Trophoblast cell (in vitro differentiated cells and primary cell): ENCODE results near the gene ZNF879.

Source experiments
- DNase-seq, 2 donors: peaks; one replicate each; pipeline ENCODE4 v3.0.0-alpha.2; 2016
- H2AFZ ChIP-seq: 2 replicates; pipeline ENCODE4 v1.6.1; 2013; ENCODE audit warnings: low read length, moderate library complexity, mild to moderate bottlenecking; ENCODE audit not compliant: insufficient read depth, poor library complexity
- H2AK5ac ChIP-seq: 2 replicates; pipeline ENCODE4 v1.6.1; 2013; ENCODE audit warnings: mild to moderate bottlenecking, low read length
- H2BK120ac ChIP-seq: 2 replicates; pipeline ENCODE4 v1.6.1; 2013; ENCODE audit warnings: low read length, mild to moderate bottlenecking, moderate library complexity; ENCODE audit not compliant: insufficient read depth, poor library complexity
- H2BK12ac ChIP-seq: 2 replicates; pipeline ENCODE4 v1.6.1; 2013; ENCODE audit warnings: mild to moderate bottlenecking, low read length, moderate library complexity
- H2BK5ac ChIP-seq: 2 replicates; pipeline ENCODE4 v1.6.1; 2013; ENCODE audit warnings: low read length, low read depth, moderate library complexity, mild to moderate bottlenecking; ENCODE audit not compliant: poor library complexity
- H3K14ac ChIP-seq: 2 replicates; pipeline ENCODE4 v1.6.1; 2013; ENCODE audit warnings: mild to moderate bottlenecking, low read length
- H3K18ac ChIP-seq: 2 replicates; pipeline ENCODE4 v1.6.1; 2013; ENCODE audit warnings: mild to moderate bottlenecking, low read length
- H3K23ac ChIP-seq: 2 replicates; pipeline ENCODE4 v1.6.1; 2013; ENCODE audit warnings: low read length
- H3K27ac ChIP-seq: 2 replicates; pipeline ENCODE4 v1.5.1; 2013; ENCODE audit warnings: low read depth, mild to moderate bottlenecking, inconsistent platforms, low read length, moderate library complexity
- H3K27me3 ChIP-seq: 2 replicates; pipeline ENCODE4 v1.6.1; 2013; ENCODE audit warnings: inconsistent platforms, mild to moderate bottlenecking, low read length, moderate library complexity; ENCODE audit not compliant: insufficient read depth
- H3K36me3 ChIP-seq, 2 experiments: 1 replicate in 1 of 2; 2 replicates in 1 of 2; pipeline ENCODE4 v1.6.1; 2013; ENCODE audit warnings: low read length in 2 of 2, mild to moderate bottlenecking in 2 of 2, moderate library complexity in 1 of 2; ENCODE audit not compliant: insufficient read depth in 2 of 2, control insufficient read depth in 1 of 2
- H3K4ac ChIP-seq: 2 replicates; pipeline ENCODE4 v1.6.1; 2013; ENCODE audit warnings: low read depth, mild to moderate bottlenecking, low read length, moderate library complexity
- H3K4me1 ChIP-seq, 2 experiments: 1 replicate in 1 of 2; 2 replicates in 1 of 2; pipeline ENCODE4 v1.6.1; 2013; ENCODE audit warnings: low read length in 2 of 2, mild to moderate bottlenecking in 2 of 2, moderate library complexity in 1 of 2; ENCODE audit not compliant: insufficient read depth in 2 of 2, control insufficient read depth in 1 of 2
- H3K4me2 ChIP-seq: 2 replicates; pipeline ENCODE4 v1.6.1; 2013; ENCODE audit warnings: inconsistent platforms, mild to moderate bottlenecking, low read length, moderate library complexity
- H3K4me3 ChIP-seq: 2 replicates; pipeline ENCODE4 v1.5.1; 2013; ENCODE audit warnings: mild to moderate bottlenecking, low read depth, low read length, inconsistent platforms
- H3K79me1 ChIP-seq: one replicate; pipeline ENCODE4 v1.6.1; 2013; ENCODE audit warnings: low read length
- H3K79me2 ChIP-seq: 2 replicates; pipeline ENCODE4 v1.6.1; 2013; ENCODE audit warnings: low read length, mild to moderate bottlenecking; ENCODE audit not compliant: control insufficient read depth, insufficient read depth, poor library complexity
- H3K9ac ChIP-seq: 2 replicates; pipeline ENCODE4 v1.6.1; 2013; ENCODE audit warnings: mild to moderate bottlenecking, low read length
- H3K9me3 ChIP-seq: 2 replicates; pipeline ENCODE4 v1.6.1; 2013; ENCODE audit warnings: low read depth, mild to moderate bottlenecking, control low read depth, inconsistent platforms, low read length; ENCODE audit not compliant: insufficient read depth
- H4K12ac ChIP-seq: 2 replicates; pipeline ENCODE4 v1.6.1; 2013; ENCODE audit warnings: low read depth, mild to moderate bottlenecking, low read length, moderate library complexity
- H4K8ac ChIP-seq: 2 replicates; pipeline ENCODE4 v1.6.1; 2013; ENCODE audit warnings: low read depth, mild to moderate bottlenecking, low read length, moderate library complexity
- H4K91ac ChIP-seq: one replicate; pipeline ENCODE4 v1.6.1; 2013; ENCODE audit warnings: low read depth, mild to moderate bottlenecking, low read length, moderate library complexity
- WGBS: extraction: QIAGEN DNeasy Blood & Tissue Kit; methylation state at CpG from one replicate; pipeline ENCODE4 v1.1.7; 2013; ENCODE audit warnings: missing lambda C conversion rate; ENCODE audit not compliant: insufficient read length, insufficient coverage; ENCODE audit errors: extremely low coverage; 5-methylcytosine and 5-hydroxymethylcytosine counted together

ZNF879 gene

GRCh38 chr5:179033004-179033580 lies 9.5 kb downstream of the ZNF879 start:
- no peak for DNase-seq
- Histone ChIP-seq H3K36me3 (peaks cover 9 to 21% of the 10 kb centered on the region in 2 experiments), H3K9ac (no peak overlapping the region), H3K79me2 (no peaks in the 10 kb centered on the region), H3K18ac (no peak overlapping the region), H3K23ac (no peak overlapping the region), H3K14ac (no peak overlapping the region), H3K9me3 (peaks cover 14% of the 10 kb centered on the region), H4K8ac (no peak overlapping the region), H2BK5ac (no peak overlapping the region), H3K4me2 (no peak overlapping the region), H3K27me3 (no peaks in the 10 kb centered on the region), H3K4me1 (no peaks in the 10 kb centered on the region), H3K4me3 (no peak overlapping the region), H4K91ac (no peak overlapping the region), H2AK5ac (no peak overlapping the region), H2BK120ac (no peak overlapping the region), H3K4ac (no peak overlapping the region), H4K12ac (no peak overlapping the region), H2AFZ (no peak overlapping the region), H2BK12ac (no peak overlapping the region), H3K79me1 (no peaks in the 10 kb centered on the region), H3K27ac (no peak overlapping the region)
- WGBS = no CpG with 5 or more reads among the region's 7 CpGs

- Histone ChIP-seq H2BK5ac (no peak overlapping the region), H2AK5ac (no peak overlapping the region), H3K36me3 (no peaks in the 10 kb centered on the region), H3K4ac (no peak overlapping the region), H4K91ac (no peak overlapping the region), H3K9me3 (peaks cover 7% of the 10 kb centered on the region), H3K23ac (no peak overlapping the region), H2BK120ac (no peak overlapping the region), H4K12ac (no peak overlapping the region), H3K4me2 (no peak overlapping the region), H2AFZ (no peak overlapping the region), H3K18ac (no peak overlapping the region), H3K27me3 (no peaks in the 10 kb centered on the region), H3K14ac (no peak overlapping the region), H3K9ac (no peak overlapping the region), H3K27ac (no peak overlapping the region), H3K4me1 (no peaks in the 10 kb centered on the region), H3K79me1 (no peaks in the 10 kb centered on the region), H3K79me2 (no peaks in the 10 kb centered on the region), H4K8ac (no peak overlapping the region), H3K4me3 (no peak overlapping the region), H2BK12ac (no peak overlapping the region)
- WGBS = no CpG with 5 or more reads among the region's 2 CpGs
- no peak for DNase-seq
Observed at GRCh38 chr5:179044765-179045164, 21.2 kb downstream of the ZNF879 start.

GRCh38 chr5:179051784-179052183 lies 28.2 kb downstream of the ZNF879 start:
- Histone ChIP-seq H3K79me1 (peaks cover 8% of the 10 kb centered on the region), H2BK5ac (no peak overlapping the region), H3K79me2 (no peaks in the 10 kb centered on the region), H3K14ac (no peak overlapping the region), H3K4me1 (peaks cover 19 to 21% of the 10 kb centered on the region in 2 experiments), H2AK5ac (no peak overlapping the region), H2BK12ac (no peak overlapping the region), H3K4ac (no peak overlapping the region), H3K4me2 (no peak overlapping the region), H4K91ac (no peak overlapping the region), H3K9ac (no peak overlapping the region), H4K12ac (no peak overlapping the region), H3K9me3 (peaks cover 31% of the 10 kb centered on the region), H3K27ac (no peak overlapping the region), H2BK120ac (no peak overlapping the region), H2AFZ (no peak overlapping the region), H3K18ac (no peak overlapping the region), H4K8ac (no peak overlapping the region), H3K36me3 (no peaks in the 10 kb centered on the region), H3K23ac (no peak overlapping the region), H3K4me3 (no peak overlapping the region), H3K27me3 (no peaks in the 10 kb centered on the region)
- WGBS = no CpG with 5 or more reads among the region's 9 CpGs
- peak; percentile 70 to 87 for DNase-seq

- no peak overlapping the region for H2AK5ac ChIP-seq
- H4K91ac ChIP-seq = peak overlapping the region; percentile 81
- H2BK120ac ChIP-seq = peak overlapping the region; percentile 49
- WGBS = no CpG with 5 or more reads among the region's 15 CpGs
- no peak overlapping the region for H3K4me2 ChIP-seq
- H3K4me1 ChIP-seq = peaks cover 19 to 21% of the 10 kb centered on the region in 2 experiments
- peak; percentile 68 to 87 for DNase-seq
- H3K79me2 ChIP-seq = no peaks in the 10 kb centered on the region
- H3K4ac ChIP-seq = no peak overlapping the region
- H3K27ac ChIP-seq = peak overlapping the region; percentile 78
- no peak overlapping the region for H4K12ac ChIP-seq
- H3K9me3 ChIP-seq = peaks cover 26% of the 10 kb centered on the region
- H3K79me1 ChIP-seq = peaks cover 8% of the 10 kb centered on the region
- no peaks in the 10 kb centered on the region for H3K27me3 ChIP-seq
- peak overlapping the region; percentile 70 for H2BK12ac ChIP-seq
- no peak overlapping the region for H3K9ac ChIP-seq
- no peak overlapping the region for H3K14ac ChIP-seq
- H4K8ac ChIP-seq = peak overlapping the region; percentile 23
- no peaks in the 10 kb centered on the region for H3K36me3 ChIP-seq
- H3K23ac ChIP-seq = no peak overlapping the region
- H2BK5ac ChIP-seq = peak overlapping the region; percentile 64
- no peak overlapping the region for H3K4me3 ChIP-seq
- H2AFZ ChIP-seq = no peak overlapping the region
- H3K18ac ChIP-seq = no peak overlapping the region
Observed at GRCh38 chr5:179054036-179054785, 30.6 kb downstream of the ZNF879 start.
